Activated naive CD8-positive, alpha-beta T cell treated with anti-CD3 and anti-CD28 coated beads, Interleukin-2, amount 10 ng/mL, durations not matched to agents 7 days and 5 days (primary cell): ENCODE results near the gene THOC6. TPM values are rescaled to one million over a fixed set of nuclear protein-coding genes. Genes with fewer than 3 reads are reported as not detected.
"Not testable (repeated sequence)": the region's sequence is repeated elsewhere in the genome, so short reads cannot be mapped to it uniquely, and the experiment has no call there.

Source experiments
- ATAC-seq: fragments of 150-1000 bp; cut with Tn5 transposase; one replicate; pipeline ENCODE4 v1.10.0; 2021; ENCODE audit warnings: low read depth, moderate library complexity
- POLR2A ChIA-PET: fragments of 350-600 bp; sonication (Branson Sonifier 250); formaldehyde crosslinking; loops from one replicate; lab custom pipeline; 2021; ENCODE audit warnings: antibody characterized with exemption; lab: Charles Lee
- DNase-seq: peaks from one replicate; pipeline ENCODE4 v3.0.0; 2021
- H3K27ac Mint-ChIP-seq: one replicate; pipeline ENCODE4 v1.8.0; 2022; ENCODE audit warnings: mild to moderate bottlenecking, mixed read lengths
- H3K27me3 Mint-ChIP-seq: one replicate; pipeline ENCODE4 v1.8.0; 2022; ENCODE audit warnings: mild to moderate bottlenecking, moderate library complexity, mixed read lengths
- H3K36me3 Mint-ChIP-seq: one replicate; pipeline ENCODE4 v1.8.0; 2021; ENCODE audit warnings: mild to moderate bottlenecking, mixed read lengths
- H3K4me1 Mint-ChIP-seq: one replicate; pipeline ENCODE4 v1.8.0; 2021; ENCODE audit warnings: mixed read lengths
- H3K4me3 Mint-ChIP-seq: one replicate; pipeline ENCODE4 v1.8.0; 2022; ENCODE audit warnings: mild to moderate bottlenecking, moderate library complexity, mixed read lengths
- H3K9me3 Mint-ChIP-seq: one replicate; pipeline ENCODE4 v1.8.0; 2021; ENCODE audit warnings: mixed read lengths
- total RNA-seq, 2 experiments: library from RNA; stranded (reverse); gene quantifications; one replicate each; pipeline ENCODE4 v1.2.3, GENCODE V29; 2021

The THOC6 gene
- total RNA-seq, 2 experiments from 2014 or later, result 36.3 to 36.9 TPM

GRCh38 chr16:3049921-3050481, 26.2 kb downstream of the THOC6 start:
- Mint-ChIP-seq H3K4me1 (peaks cover 54% of the 10 kb centered on the region), H3K27ac (peak overlapping the region; percentile 83), H3K4me3 (peak overlapping the region; percentile 66), H3K9me3 (no peaks in the 10 kb centered on the region), H3K36me3 (peaks cover 41% of the 10 kb centered on the region), H3K27me3 (peaks cover 4% of the 10 kb centered on the region)
- DNase-seq (no peak), ATAC-seq (no peak)
- POLR2A ChIA-PET, result interaction anchor here (0.7 to 8.8 kb wide), 6 partner anchors 8 to 75 kb away, joined by 3 to 131 read pairs (median 4); partner anchors contain the start of gene IL32

GRCh38 chr16:3050487-3050886, 26.7 kb downstream of the THOC6 start:
- H3K4me1 Mint-ChIP-seq, result peaks cover 56% of the 10 kb centered on the region
- POLR2A ChIA-PET, result interaction anchor here (1.0 to 8.8 kb wide), 7 partner anchors 7 to 79 kb away, joined by 3 to 131 read pairs (median 5); partner anchors contain the start of gene IL32
- no peaks in the 10 kb centered on the region for H3K9me3 Mint-ChIP-seq
- no peaks in the 10 kb centered on the region for H3K27me3 Mint-ChIP-seq
- ATAC-seq, result no peak
- DNase-seq, result no peak
- peak overlapping the region; percentile 71 for H3K27ac Mint-ChIP-seq
- H3K36me3 Mint-ChIP-seq, result peaks cover 44% of the 10 kb centered on the region
- peak overlapping the region; percentile 66 for H3K4me3 Mint-ChIP-seq

- ATAC-seq, result no peak
- H3K36me3 Mint-ChIP-seq, result peaks cover 47% of the 10 kb centered on the region
- no peaks in the 10 kb centered on the region for H3K27me3 Mint-ChIP-seq
- H3K4me3 Mint-ChIP-seq, result peak overlapping the region; percentile 66
- no peaks in the 10 kb centered on the region for H3K9me3 Mint-ChIP-seq
- peaks cover 60% of the 10 kb centered on the region for H3K4me1 Mint-ChIP-seq
- POLR2A ChIA-PET, result interaction anchor here (0.9 to 8.8 kb wide), 11 partner anchors 7 to 78 kb away, joined by 3 to 131 read pairs (median 5); partner anchors contain the start of gene IL32
- peak overlapping the region; percentile 71 for H3K27ac Mint-ChIP-seq
- no peak for DNase-seq
Measured at GRCh38 chr16:3051009-3051408, 27.2 kb downstream of the THOC6 start.

- POLR2A ChIA-PET, result interaction anchor here (0.9 to 8.8 kb wide), 10 partner anchors 6 to 78 kb away, joined by 3 to 131 read pairs (median 4); partner anchors contain the start of gene IL32
- H3K27me3 Mint-ChIP-seq, result no peaks in the 10 kb centered on the region
- peaks cover 47% of the 10 kb centered on the region for H3K36me3 Mint-ChIP-seq
- peaks cover 64% of the 10 kb centered on the region for H3K4me1 Mint-ChIP-seq
- DNase-seq, result no peak
- H3K9me3 Mint-ChIP-seq, result no peaks in the 10 kb centered on the region
- H3K27ac Mint-ChIP-seq, result peak overlapping the region; percentile 71
- peak overlapping the region; percentile 38 for H3K4me3 Mint-ChIP-seq
- ATAC-seq, result no peak
Measured at GRCh38 chr16:3051494-3051893, 27.7 kb downstream of the THOC6 start.

GRCh38 chr16:3052571-3053329, 28.9 kb downstream of the THOC6 start:
- Mint-ChIP-seq H3K4me1 (peaks cover 72% of the 10 kb centered on the region), H3K36me3 (peaks cover 59% of the 10 kb centered on the region), H3K4me3 (peak overlapping the region; percentile 59), H3K27ac (peak overlapping the region; percentile 73)
- not testable (repeated sequence) for H3K9me3 Mint-ChIP-seq, H3K27me3 Mint-ChIP-seq, DNase-seq
- POLR2A ChIA-PET, result interaction anchor here (0.8 to 6.3 kb wide), 3 partner anchors 12 to 23 kb away, joined by 4 to 57 read pairs (median 8); partner anchors contain the start of gene IL32
- ATAC-seq, result peak; percentile 6

GRCh38 chr16:3053330-3053710, 29.5 kb downstream of the THOC6 start:
- DNase-seq, result not testable (repeated sequence)

GRCh38 chr16:3054965-3055733, 31.3 kb downstream of the THOC6 start:
- peaks cover 66% of the 10 kb centered on the region for H3K4me1 Mint-ChIP-seq
- POLR2A ChIA-PET, result interaction anchor here (0.6 to 6.5 kb wide), 13 partner anchors 8 to 80 kb away, joined by 3 to 131 read pairs (median 5); partner anchors contain the start of genes IL32, MMP25, TNFRSF12A and ZNF213
- H3K36me3 Mint-ChIP-seq, result peaks cover 54% of the 10 kb centered on the region
- peak; percentile 76 for DNase-seq
- ATAC-seq, result peak; percentile 40
- peak overlapping the region; percentile 93 for H3K4me3 Mint-ChIP-seq
- H3K9me3 Mint-ChIP-seq, result no peaks in the 10 kb centered on the region
- H3K27ac Mint-ChIP-seq, result peak overlapping the region; percentile 94
- H3K27me3 Mint-ChIP-seq, result no peaks in the 10 kb centered on the region

More at GRCh38 chr16:3053330-3053710, 29.5 kb downstream of the THOC6 start:
- peak overlapping the region; percentile 87 for H3K27ac Mint-ChIP-seq
- H3K27me3 Mint-ChIP-seq, ATAC-seq, H3K9me3 Mint-ChIP-seq, POLR2A ChIA-PET: not testable (repeated sequence)
- H3K4me3 Mint-ChIP-seq, result peak overlapping the region; percentile 70
- peaks cover 58% of the 10 kb centered on the region for H3K36me3 Mint-ChIP-seq
- peaks cover 67% of the 10 kb centered on the region for H3K4me1 Mint-ChIP-seq

- peak overlapping the region; percentile 94 for H3K27ac Mint-ChIP-seq
- POLR2A ChIA-PET, result interaction anchor here (0.6 to 6.5 kb wide), 12 partner anchors 9 to 72 kb away, joined by 3 to 131 read pairs (median 4); partner anchors contain the start of genes IL32, MMP25 and TNFRSF12A
- H3K4me3 Mint-ChIP-seq, result peak overlapping the region; percentile 93
- ATAC-seq, H3K27me3 Mint-ChIP-seq, DNase-seq, H3K9me3 Mint-ChIP-seq: not testable (repeated sequence)
- peaks cover 65% of the 10 kb centered on the region for H3K4me1 Mint-ChIP-seq
- H3K36me3 Mint-ChIP-seq, result peaks cover 54% of the 10 kb centered on the region
Measured at GRCh38 chr16:3055734-3056115, 31.9 kb downstream of the THOC6 start.

GRCh38 chr16:3056336-3057180, 32.7 kb downstream of the THOC6 start:
- Mint-ChIP-seq H3K4me3 (peak overlapping the region; percentile 93), H3K4me1 (peaks cover 60% of the 10 kb centered on the region), H3K27ac (peak overlapping the region; percentile 94), H3K9me3 (no peaks in the 10 kb centered on the region), H3K36me3 (peaks cover 47% of the 10 kb centered on the region), H3K27me3 (no peaks in the 10 kb centered on the region)
- DNase-seq, result no peak
- no peak for ATAC-seq
- POLR2A ChIA-PET, result interaction anchor here (0.6 to 6.5 kb wide), 12 partner anchors 10 to 102 kb away, joined by 3 to 131 read pairs (median 4); partner anchors contain the start of genes IL32, MMP25 and TNFRSF12A

- Mint-ChIP-seq H3K27me3 (no peaks in the 10 kb centered on the region), H3K27ac (peak overlapping the region; percentile 94), H3K4me1 (peaks cover 56% of the 10 kb centered on the region), H3K9me3 (no peaks in the 10 kb centered on the region), H3K36me3 (peaks cover 40% of the 10 kb centered on the region), H3K4me3 (peak overlapping the region; percentile 93)
- no peak for DNase-seq
- POLR2A ChIA-PET, result interaction anchor here (0.6 to 6.5 kb wide), 15 partner anchors 10 to 77 kb away, joined by 3 to 131 read pairs (median 4); partner anchors contain the start of genes IL32, MMP25 and ZNF213
- ATAC-seq, result no peak
Measured at GRCh38 chr16:3057181-3058138, 33.6 kb downstream of the THOC6 start.
